ENCODE data around the gene ZNF41.
"Not testable (repeated sequence)": the region's sequence is repeated elsewhere in the genome, so short reads cannot be mapped to it uniquely, and the experiment has no call there.

GRCh38 chrX:47492133-47492532 lies 9.1 kb upstream of the ZNF41 start:
- TF ChIP-seq, protein P1, sequence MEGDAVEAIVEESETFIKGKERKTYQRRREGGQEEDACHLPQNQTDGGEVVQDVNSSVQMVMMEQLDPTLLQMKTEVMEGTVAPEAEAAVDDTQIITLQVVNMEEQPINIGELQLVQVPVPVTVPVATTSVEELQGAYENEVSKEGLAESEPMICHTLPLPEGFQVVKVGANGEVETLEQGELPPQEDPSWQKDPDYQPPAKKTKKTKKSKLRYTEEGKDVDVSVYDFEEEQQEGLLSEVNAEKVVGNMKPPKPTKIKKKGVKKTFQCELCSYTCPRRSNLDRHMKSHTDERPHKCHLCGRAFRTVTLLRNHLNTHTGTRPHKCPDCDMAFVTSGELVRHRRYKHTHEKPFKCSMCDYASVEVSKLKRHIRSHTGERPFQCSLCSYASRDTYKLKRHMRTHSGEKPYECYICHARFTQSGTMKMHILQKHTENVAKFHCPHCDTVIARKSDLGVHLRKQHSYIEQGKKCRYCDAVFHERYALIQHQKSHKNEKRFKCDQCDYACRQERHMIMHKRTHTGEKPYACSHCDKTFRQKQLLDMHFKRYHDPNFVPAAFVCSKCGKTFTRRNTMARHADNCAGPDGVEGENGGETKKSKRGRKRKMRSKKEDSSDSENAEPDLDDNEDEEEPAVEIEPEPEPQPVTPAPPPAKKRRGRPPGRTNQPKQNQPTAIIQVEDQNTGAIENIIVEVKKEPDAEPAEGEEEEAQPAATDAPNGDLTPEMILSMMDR (IDR thresholded peaks at IDR 0.05), result not testable (repeated sequence)
- not testable (repeated sequence) for TF ChIP-seq MXI1 (IDR thresholded peaks at IDR 0.05; ENCODE audit: low read depth, low read length); EP300 (IDR thresholded peaks at IDR 0.05; ENCODE audit: borderline replicate concordance in 1 of 2, low read depth in 1 of 2, low read length in 1 of 2); FOXM1 (IDR thresholded peaks at IDR 0.05; ENCODE audit: low read depth); POLR2AphosphoS5 (IDR thresholded peaks at IDR 0.05; ENCODE audit: low read depth, low read length); EZH2phosphoT487 (IDR thresholded peaks at IDR 0.05; ENCODE audit: borderline replicate concordance, low read depth); MAX (IDR thresholded peaks at IDR 0.05; ENCODE audit: low read depth); RAD21 (IDR thresholded peaks at IDR 0.05; ENCODE audit: low read length); SIN3A (IDR thresholded peaks at IDR 0.05; ENCODE audit: borderline replicate concordance, low read depth, low read length); FOXJ3 (CRISPR knock-in tag; IDR thresholded peaks at IDR 0.05); TCF12 (IDR thresholded peaks at IDR 0.05)
- TF ChIP-seq, protein P2, sequence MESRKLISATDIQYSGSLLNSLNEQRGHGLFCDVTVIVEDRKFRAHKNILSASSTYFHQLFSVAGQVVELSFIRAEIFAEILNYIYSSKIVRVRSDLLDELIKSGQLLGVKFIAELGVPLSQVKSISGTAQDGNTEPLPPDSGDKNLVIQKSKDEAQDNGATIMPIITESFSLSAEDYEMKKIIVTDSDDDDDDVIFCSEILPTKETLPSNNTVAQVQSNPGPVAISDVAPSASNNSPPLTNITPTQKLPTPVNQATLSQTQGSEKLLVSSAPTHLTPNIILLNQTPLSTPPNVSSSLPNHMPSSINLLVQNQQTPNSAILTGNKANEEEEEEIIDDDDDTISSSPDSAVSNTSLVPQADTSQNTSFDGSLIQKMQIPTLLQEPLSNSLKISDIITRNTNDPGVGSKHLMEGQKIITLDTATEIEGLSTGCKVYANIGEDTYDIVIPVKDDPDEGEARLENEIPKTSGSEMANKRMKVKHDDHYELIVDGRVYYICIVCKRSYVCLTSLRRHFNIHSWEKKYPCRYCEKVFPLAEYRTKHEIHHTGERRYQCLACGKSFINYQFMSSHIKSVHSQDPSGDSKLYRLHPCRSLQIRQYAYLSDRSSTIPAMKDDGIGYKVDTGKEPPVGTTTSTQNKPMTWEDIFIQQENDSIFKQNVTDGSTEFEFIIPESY (IDR thresholded peaks at IDR 0.05; ENCODE audit: borderline replicate concordance, low read depth), result not testable (repeated sequence)
